GM23338 (cell line): ENCODE results near the gene WDR70.

Experiments
- CREB1 ChIP-seq: fragments of 250-450 bp; sonication (Bioruptor Pico); IDR thresholded peaks from 2 replicates; pipeline ENCODE4 v1.5.0; 2020; ENCODE audit warnings: low read depth, mild to moderate bottlenecking, moderate library complexity
- EZH2 ChIP-seq: fragments of 200-600 bp; sonication (generic); IDR thresholded peaks from one replicate; pipeline ENCODE4 v1.8.0; 2017; ENCODE audit warnings: antibody characterized with exemption, mild to moderate bottlenecking, low read depth; ENCODE audit not compliant: unreplicated experiment
- EZH2phosphoT487 ChIP-seq: fragments of 200-600 bp; sonication (generic); IDR thresholded peaks from one replicate; pipeline ENCODE4 v1.8.1; 2018; ENCODE audit warnings: antibody characterized with exemption; ENCODE audit not compliant: unreplicated experiment
- JUNB ChIP-seq: IDR thresholded peaks from one replicate; pipeline ENCODE4 v1.6.1; 2016; ENCODE audit warnings: antibody characterized with exemption; ENCODE audit not compliant: unreplicated experiment
- POLR2AphosphoS5 ChIP-seq: IDR thresholded peaks from 2 replicates; pipeline ENCODE4 v1.6.1; 2016; ENCODE audit warnings: antibody characterized with exemption, low read depth
- STAT1 ChIP-seq: IDR thresholded peaks from one replicate; pipeline ENCODE4 v1.6.1; 2016; ENCODE audit warnings: antibody characterized with exemption; ENCODE audit not compliant: unreplicated experiment
- ZNF114 ChIP-seq: fragments of 250-450 bp; sonication (Bioruptor Pico); IDR thresholded peaks from 2 replicates; pipeline ENCODE4 v1.5.0; 2020; ENCODE audit warnings: mild to moderate bottlenecking, moderate library complexity
- TF ChIP-seq, protein P1 (sequence below), 2 experiments: fragments of 200-600 bp in 1 of 2; sonication (generic) in 1 of 2; conservative IDR thresholded peaks; 2 replicates each; pipeline versions ENCODE4 v1.5.1 to v1.6.1; 2016 to 2017; ENCODE audit warnings: antibody characterized with exemption in 2 of 2, low read depth in 2 of 2, mild to moderate bottlenecking in 2 of 2, moderate library complexity in 1 of 2
- TF ChIP-seq, protein P2 (sequence below): IDR thresholded peaks from one replicate; pipeline ENCODE4 v1.6.1; 2018; ENCODE audit warnings: antibody characterized with exemption; ENCODE audit not compliant: unreplicated experiment
- TF ChIP-seq, protein P3 (sequence below): IDR thresholded peaks from 2 replicates; pipeline ENCODE4 v1.6.1; 2016; ENCODE audit warnings: antibody characterized with exemption

DNA sequence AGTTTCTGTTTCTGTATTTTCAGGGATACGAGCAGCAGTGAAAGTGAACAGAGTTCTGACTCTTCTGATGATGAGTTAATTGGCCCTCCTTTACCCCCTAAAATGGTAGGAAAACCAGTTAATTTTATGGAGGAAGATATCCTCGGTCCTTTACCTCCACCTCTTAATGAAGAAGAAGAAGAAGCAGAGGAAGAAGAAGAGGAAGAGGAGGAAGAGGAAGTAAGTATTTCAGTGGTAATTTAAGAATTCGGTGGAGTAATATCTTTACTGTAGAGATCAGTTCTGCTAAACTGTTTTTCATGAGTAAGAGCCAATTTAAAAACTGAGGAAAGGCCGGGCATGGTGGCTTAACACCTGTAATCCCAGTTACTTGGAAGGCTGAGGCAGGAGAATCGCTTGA lies 17.2 kb downstream of the WDR70 start:
- TF ChIP-seq, protein P1, sequence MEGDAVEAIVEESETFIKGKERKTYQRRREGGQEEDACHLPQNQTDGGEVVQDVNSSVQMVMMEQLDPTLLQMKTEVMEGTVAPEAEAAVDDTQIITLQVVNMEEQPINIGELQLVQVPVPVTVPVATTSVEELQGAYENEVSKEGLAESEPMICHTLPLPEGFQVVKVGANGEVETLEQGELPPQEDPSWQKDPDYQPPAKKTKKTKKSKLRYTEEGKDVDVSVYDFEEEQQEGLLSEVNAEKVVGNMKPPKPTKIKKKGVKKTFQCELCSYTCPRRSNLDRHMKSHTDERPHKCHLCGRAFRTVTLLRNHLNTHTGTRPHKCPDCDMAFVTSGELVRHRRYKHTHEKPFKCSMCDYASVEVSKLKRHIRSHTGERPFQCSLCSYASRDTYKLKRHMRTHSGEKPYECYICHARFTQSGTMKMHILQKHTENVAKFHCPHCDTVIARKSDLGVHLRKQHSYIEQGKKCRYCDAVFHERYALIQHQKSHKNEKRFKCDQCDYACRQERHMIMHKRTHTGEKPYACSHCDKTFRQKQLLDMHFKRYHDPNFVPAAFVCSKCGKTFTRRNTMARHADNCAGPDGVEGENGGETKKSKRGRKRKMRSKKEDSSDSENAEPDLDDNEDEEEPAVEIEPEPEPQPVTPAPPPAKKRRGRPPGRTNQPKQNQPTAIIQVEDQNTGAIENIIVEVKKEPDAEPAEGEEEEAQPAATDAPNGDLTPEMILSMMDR (conservative IDR thresholded peaks at IDR 0.05; ENCODE audit: low read depth in 2 of 2) = no peak
- no peak for TF ChIP-seq POLR2AphosphoS5
- no peak for TF ChIP-seq EZH2
- TF ChIP-seq STAT1 = no peak
- TF ChIP-seq ZNF114 (CRISPR knock-in tag) = no peak
- no peak for TF ChIP-seq EZH2phosphoT487
- TF ChIP-seq, protein P2, sequence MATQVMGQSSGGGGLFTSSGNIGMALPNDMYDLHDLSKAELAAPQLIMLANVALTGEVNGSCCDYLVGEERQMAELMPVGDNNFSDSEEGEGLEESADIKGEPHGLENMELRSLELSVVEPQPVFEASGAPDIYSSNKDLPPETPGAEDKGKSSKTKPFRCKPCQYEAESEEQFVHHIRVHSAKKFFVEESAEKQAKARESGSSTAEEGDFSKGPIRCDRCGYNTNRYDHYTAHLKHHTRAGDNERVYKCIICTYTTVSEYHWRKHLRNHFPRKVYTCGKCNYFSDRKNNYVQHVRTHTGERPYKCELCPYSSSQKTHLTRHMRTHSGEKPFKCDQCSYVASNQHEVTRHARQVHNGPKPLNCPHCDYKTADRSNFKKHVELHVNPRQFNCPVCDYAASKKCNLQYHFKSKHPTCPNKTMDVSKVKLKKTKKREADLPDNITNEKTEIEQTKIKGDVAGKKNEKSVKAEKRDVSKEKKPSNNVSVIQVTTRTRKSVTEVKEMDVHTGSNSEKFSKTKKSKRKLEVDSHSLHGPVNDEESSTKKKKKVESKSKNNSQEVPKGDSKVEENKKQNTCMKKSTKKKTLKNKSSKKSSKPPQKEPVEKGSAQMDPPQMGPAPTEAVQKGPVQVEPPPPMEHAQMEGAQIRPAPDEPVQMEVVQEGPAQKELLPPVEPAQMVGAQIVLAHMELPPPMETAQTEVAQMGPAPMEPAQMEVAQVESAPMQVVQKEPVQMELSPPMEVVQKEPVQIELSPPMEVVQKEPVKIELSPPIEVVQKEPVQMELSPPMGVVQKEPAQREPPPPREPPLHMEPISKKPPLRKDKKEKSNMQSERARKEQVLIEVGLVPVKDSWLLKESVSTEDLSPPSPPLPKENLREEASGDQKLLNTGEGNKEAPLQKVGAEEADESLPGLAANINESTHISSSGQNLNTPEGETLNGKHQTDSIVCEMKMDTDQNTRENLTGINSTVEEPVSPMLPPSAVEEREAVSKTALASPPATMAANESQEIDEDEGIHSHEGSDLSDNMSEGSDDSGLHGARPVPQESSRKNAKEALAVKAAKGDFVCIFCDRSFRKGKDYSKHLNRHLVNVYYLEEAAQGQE = no peak
- TF ChIP-seq, protein P3, sequence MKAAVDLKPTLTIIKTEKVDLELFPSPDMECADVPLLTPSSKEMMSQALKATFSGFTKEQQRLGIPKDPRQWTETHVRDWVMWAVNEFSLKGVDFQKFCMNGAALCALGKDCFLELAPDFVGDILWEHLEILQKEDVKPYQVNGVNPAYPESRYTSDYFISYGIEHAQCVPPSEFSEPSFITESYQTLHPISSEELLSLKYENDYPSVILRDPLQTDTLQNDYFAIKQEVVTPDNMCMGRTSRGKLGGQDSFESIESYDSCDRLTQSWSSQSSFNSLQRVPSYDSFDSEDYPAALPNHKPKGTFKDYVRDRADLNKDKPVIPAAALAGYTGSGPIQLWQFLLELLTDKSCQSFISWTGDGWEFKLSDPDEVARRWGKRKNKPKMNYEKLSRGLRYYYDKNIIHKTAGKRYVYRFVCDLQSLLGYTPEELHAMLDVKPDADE = no peak
- no peak for TF ChIP-seq CREB1
- TF ChIP-seq JUNB = no peak
